Measurements from ENCODE around the gene ITGAV.

ITGAV gene

DNA sequence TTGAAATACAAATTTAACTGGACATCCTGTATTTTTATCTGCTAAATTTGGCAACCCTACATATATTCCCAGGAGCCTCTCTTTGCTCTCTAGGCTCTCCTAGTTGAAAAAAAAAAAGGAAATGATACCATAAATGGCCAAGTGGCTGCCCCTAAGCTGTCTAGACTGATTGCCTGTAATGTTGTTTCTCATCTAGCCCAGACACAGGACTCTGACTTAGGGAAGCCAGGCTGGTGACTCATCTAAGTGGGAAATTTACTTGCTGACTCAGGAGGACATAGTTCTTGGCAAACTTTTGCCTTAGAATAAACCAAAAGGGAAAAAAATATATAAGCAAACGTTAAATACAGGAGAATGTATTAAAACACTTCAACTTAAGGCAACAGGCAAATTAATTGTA lies 14.6 kb upstream of the ITGAV start:
- peak; percentile 98 for DNase-seq (ENCODE audit: low read depth in 2 of 2)

DNA sequence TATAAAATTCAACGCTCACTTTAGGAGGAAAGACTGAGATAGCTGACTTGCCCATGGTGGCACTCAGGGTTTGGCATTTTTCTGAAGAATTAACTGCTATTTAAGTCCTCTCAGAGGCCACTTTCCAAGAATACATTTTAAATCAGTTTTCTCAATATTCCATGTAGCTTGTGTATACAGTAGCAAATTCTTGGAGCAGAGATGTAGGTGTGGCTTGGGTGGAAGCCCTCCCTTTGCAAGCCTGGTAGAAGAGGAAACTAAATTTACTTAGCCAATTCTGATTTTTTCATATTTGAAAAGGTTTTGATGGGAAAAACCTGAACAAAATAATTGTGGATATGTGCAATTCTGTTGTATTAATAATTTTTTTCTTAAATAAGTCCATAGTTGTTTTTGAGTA lies 14.0 kb upstream of the ITGAV start:
- DNase-seq (ENCODE audit: low read depth in 2 of 2) = no peak

DNA sequence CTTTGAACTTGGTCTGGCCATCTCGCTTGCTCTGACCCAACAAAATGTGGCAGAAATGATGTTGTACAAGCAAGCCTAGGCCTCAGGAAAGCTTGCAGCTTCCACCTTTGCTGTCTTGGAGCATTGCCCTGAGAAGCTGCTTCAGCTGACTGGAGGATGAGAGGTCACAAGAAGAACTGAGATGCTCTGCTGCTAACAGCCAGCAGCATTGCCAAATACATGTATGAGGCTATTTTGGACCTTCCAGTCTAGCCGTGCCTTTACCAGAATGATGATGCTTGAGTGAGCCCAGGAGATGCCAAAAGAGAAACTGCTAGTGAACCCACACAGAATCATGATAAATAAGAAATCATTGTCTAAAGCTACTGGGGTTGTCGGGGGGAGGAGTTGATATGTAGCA lies 13.2 kb upstream of the ITGAV start:
- DNase-seq (ENCODE audit: low read depth in 2 of 2) = no peak

DNA sequence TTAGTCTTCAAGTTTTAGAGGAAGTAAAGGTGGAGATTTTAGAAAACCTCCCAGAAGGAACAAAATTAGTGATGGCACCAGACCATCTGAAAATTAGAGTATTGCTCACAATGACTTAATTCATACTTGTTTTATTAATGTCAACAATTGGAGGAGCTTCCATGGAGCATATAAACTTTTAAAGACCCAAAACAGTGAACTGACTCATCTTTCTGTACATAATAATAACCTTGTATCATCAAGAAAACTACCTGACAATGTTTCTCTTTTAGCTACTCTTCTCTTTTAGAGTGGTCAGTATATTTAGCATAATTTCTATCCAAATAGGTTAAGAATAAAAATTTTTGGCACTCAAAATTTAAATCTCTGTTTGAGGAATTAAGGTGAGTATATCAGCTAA lies 7.2 kb upstream of the ITGAV start:
- no peak for DNase-seq (ENCODE audit: low read depth in 2 of 2)

DNA sequence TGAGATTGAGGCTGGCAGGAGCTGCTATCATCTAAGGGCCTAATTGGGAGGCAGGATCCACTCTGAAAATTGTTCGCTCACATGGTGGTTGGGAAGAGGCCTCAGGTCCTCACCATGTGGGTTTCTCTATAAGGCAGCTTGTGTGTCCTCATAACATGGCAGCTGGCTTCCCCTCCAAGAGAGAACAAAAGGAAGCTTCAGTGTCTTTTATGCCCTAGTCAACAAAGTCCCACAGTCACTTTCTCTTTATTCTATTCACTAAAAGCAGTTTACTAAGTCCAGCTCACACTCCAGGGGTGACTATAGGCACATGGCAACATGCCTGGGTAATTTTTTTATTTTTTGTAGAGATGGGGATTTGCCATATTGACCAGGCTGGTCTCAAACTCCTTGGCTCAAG lies 5.8 kb upstream of the ITGAV start:
- no peak for DNase-seq (ENCODE audit: low read depth in 2 of 2)

DNA sequence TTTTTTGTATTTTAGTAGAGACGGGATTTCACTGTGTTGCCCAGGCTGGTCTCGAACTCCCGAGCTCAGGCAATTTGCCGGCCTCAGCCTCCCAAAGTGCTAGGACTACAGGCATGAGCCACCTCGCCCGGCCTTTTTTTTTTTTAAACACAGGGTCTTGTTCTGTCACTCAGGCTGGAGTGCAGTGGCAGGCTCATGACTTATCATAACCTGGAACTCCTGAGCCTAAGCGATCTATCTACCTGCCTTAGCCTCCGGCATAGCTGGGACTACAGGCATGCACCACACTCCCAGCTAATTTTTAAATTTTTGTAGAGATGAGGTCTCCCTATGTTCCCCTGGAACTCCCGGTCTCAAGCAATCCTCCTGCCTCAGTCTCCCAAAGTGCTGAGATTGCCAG lies 1.4 kb upstream of the ITGAV start:
- DNase-seq (ENCODE audit: low read depth in 2 of 2) = no peak

DNA sequence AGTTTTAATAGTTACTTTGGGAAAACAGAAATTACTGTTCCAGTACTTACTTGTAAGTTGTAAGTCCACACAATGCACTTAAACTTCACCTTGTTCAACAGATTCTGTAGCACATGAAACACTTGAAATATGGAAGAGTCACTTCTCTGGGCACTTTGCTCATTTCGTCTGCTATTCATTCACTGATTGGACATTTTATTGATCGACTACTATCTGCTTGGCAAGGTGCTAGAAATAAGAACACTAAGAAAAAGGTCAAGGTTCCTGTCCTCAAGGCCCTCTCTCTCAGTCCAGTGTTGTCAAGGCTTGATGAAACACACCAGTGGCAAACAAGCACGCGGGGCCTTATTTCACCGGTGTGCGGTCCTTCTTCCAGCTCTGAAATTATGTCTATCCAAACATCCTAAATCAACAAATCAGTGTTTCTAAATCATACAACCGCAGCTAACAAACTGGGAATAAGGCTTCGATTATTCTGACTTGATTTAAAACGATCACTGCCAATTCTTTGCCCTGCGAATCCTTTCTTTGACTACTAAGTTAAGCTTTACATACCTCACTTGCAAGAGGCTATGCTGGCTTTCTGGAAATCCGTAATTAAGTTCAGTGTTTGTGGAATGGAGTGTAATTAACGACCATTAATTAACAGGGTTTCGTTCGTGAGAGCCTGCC lies 780 bp upstream of the ITGAV start:
- DNase-seq (ENCODE audit: low read depth in 2 of 2) = no peak

DNA sequence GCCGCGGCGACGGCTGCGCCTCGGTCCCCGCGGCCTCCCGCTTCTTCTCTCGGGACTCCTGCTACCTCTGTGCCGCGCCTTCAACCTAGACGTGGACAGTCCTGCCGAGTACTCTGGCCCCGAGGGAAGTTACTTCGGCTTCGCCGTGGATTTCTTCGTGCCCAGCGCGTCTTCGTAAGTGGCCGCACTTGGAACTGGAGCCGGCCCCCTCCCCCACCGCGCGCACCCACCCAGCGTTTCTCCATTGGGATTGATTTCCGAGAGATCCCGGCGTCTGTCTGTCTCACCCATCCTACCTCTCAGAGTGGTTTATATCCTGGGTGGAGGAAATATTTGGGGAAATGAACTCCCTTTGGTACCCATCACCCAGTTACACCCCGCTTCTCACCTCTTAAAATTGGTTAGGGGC lies 498 bp downstream of the ITGAV start:
- no peak for DNase-seq (ENCODE audit: low read depth in 2 of 2)

DNA sequence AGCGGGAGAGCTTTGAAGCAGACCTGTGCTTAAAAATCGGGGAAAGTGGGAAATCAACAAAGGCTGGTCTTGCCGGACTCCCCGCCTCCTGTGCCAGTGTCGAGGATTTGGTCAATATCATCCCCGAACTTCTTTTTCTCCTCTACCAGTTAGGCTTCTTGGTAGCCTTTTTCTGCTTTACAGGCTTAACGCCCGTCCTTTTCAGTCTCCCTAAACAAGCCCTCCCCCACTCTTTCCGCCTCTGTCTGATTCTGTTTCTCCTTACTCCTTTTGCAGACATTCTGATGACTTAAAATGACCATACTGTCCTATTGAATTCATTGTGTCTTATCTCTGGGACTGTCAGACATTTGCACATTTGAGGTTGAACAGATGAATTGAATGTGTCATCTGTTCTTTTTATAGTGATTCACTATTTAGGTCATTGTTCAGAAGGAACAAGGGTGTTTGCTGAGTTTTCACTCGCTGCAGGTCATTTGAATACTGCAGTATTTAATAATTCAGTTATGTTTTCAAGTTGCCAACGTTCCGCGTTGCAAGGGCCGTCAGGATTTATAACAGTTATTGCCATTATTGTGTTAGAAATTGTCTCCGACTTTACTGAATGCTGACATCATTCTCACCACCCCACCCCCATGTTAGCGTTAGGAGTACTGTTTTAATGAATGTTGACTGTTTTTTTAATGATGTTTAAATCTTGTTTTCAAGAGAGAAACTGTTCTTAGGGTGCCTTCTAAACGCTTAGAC lies 1.1 kb downstream of the ITGAV start:
- DNase-seq (ENCODE audit: low read depth in 2 of 2) = no peak

DNA sequence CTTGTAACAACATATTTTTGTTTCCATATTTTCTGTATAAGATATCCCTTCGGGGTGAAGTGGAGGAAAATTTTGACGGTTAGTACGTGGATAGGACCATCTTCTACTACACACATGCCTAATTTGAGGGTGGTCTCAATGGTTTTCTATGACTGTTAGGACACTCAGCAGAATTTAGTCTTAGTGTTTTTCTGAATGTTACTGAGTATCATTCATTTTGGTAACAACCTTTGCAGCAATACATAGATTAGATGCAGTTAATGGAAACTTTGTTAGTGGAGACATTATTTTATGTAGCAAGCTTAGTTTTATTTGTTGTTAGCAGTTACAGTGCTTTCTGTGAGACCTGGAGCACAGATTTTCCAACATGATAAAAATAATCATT lies 1.6 kb downstream of the ITGAV start:
- DNase-seq (ENCODE audit: low read depth in 2 of 2) = no peak

DNA sequence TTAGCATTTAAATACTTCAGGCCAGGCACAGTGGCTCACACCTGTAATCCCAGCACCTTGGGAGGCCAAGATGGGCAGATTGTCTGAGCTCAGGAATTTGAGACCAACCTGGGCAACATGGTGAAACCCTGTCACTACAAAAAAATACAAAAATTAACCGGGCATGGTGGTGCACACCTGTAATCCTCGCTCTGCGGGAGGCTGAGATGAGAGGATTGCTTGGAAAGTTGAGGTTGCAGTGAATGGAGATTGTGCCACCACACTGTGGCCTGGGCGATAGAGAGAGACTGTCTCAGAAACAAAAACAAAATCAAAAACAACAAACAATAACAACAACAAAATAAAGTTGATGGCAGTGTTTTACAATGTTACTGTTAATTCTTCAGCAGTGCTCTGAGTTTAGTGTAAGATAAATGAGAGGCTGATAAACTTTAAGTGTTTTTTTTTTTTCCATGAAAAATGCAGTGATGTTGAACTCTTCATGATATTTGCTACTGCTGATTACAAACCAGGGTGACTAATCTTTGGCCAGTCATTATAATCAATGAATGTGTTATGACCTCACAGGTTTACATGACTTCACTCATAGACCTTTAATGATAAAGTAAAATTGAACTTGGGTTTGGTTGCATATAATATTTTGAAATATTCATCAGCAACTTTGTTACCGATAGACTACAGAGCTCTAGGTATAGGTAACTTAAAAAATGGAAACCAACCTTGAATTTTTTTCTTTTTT lies 2.5 kb downstream of the ITGAV start:
- no peak for DNase-seq (ENCODE audit: low read depth in 2 of 2)

DNA sequence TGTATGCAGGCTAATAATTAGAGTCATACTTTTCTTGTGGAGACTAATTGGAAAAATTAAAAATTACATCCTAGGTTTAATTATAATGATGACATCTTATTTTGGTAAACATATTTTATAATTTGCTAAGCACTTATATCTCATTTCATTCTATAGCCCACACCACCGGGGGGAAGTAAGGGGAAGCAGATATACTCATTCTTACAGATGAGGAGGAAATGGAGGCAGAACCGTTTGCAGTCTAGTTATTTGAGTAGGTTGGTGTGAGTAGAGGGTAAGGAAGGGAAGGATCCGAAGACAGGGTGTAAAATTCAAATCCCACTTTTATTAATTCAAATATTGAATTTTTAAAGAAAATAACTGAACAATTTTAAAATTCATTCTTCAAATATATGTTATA lies 3.7 kb downstream of the ITGAV start:
- DNase-seq (ENCODE audit: low read depth in 2 of 2) = no peak

DNA sequence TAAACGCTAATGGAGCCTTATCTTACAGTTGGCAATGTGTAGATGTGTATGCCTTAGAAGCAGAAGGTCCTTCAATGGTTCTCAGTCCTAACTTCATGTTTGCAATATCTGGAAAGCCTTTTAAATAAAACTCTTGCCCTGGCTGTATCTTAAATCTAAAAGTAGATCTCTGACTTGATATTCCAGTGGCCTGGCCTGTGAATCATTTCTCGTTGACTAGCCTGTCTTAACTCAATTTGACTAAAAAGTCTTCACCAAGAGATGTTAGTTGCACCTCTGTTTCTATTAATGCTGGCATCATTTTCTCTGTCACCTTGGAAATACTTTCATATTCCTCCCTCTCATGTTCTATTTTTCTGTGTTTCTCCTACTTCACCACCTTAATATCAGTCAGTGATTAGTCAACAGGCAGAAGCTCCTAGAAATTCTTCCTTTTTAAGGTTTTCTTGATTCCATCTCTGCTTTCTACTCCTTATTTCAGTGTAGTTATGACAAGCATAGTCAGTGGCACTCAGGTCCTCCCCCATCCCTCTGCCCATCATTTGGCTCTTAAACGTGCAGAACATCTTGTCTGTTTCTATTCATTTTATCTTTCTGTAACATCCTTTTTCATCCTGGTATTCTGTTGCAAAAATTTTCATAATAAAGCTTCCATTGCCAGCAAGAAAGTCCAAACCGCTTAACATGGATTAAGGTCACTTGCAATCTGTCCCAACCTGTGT lies 4.3 kb downstream of the ITGAV start:
- no peak for DNase-seq (ENCODE audit: low read depth in 2 of 2)

DNA sequence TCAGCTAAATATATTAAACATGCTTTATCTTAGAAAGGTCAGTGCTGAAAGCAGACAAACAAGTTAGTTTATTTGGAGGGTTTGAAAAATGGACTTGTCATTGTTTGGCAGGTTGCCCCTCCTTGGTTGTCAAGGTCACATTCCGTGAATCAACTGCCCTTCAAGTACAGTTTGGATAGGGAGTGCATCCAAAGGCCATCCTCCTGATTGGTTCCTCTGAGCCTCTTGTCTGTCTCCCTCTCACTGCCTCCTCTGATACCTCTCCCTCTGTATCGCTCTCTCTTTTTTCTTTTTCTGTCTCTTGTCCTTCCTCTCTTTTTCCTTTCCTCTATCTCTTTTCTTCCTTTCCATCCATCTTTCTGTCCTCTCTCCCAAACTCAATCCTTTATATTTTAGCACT lies 5.4 kb downstream of the ITGAV start:
- DNase-seq (ENCODE audit: low read depth in 2 of 2) = no peak

DNA sequence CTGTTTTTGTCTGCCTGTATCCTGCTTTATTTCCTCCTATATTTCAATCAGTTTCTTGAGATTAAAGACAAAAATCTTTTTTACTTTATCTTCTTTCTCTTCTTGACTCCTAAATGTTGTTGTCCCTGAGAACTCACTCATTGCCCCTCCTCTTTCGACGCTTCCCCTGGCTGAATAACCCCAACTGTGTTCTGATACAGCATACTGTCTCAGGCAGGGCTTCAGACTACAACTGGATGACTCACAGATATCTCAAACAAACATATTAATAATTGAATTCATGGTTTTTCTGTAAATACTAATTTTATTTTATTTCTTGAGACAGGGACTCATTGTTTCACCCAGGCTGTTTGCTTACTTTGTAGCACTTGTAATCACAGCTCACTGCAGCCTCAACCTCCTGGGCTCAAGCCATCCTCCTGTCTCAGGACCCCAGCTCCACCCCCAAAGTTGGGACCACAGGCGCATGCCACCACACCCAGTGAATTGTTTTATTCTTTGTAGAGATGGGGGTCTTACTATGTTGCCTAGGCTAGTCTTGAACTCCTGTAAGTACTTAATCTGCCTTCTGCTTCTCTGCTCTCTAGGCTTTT lies 9.4 kb downstream of the ITGAV start:
- DNase-seq (ENCODE audit: low read depth in 2 of 2) = no peak

DNA sequence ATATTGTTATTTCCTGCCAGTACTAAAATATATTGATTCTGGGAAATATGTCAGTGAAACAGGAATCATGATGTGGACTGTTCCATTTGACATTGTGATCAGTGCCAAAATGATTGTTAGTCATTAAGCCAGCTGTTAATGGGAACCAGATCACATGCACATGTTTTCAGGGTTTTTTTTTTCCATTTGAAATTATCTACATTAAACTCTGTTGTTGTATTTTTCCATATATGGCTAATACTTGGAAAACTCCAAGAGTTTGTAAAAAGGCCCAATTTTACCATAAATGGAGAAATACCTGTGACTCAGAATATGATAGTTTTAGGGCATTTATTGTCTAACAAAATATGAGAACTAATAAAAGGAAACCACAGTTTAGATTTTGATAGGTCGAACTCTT lies 13.4 kb downstream of the ITGAV start:
- peak; percentile 86 for DNase-seq (ENCODE audit: low read depth in 2 of 2)

DNA sequence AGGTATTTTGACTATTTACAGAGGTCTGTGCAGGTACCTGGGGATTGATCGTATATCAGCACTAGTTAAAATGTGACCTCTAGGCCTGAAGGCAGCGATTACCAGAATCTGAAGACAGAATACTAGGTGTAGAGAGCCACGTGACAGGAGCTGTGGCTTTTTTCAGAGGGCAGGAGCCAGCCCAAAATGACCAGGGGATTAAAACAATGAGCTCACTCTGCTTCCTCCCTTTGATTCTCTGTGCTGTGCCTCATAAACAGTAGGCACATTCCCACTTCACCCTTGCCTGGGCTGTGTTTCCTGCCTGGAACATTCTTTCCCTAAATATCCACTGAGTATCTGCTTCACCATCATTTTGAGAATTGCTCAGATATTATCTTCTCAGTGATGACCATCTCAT lies 15.2 kb downstream of the ITGAV start:
- no peak for DNase-seq (ENCODE audit: low read depth in 2 of 2)

DNA sequence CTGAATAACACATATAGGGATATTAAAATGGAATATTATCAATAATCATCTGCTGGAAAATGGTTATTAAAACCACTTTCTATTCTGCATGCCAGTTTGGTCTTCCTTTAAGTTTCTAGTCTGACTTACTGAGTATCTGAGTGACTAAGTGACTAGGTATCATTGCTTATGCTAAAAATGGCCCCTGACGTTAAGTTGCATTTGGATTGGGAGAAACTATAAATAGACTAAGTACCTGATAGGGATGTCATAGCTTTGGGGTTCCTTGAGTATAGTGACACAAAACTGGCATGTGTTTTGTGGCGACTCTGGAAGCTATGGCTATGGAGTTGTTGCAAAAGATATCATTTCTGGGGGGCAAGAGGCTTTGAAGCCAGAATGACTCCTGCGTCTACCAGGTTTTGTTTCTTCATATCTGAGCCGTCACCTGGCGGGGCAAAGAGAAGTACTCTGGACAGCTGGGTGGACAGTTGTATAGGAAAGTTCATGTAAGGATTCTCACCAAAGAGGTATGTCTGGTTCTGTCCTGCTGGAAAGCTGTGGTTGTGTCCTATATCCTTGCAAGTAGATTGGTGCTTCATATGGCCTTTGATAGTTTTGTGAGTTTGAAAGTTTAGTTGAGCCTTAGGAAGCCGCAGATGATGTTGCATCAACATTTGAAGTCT lies 17.9 kb downstream of the ITGAV start:
- DNase-seq (ENCODE audit: low read depth in 2 of 2) = no peak

DNA sequence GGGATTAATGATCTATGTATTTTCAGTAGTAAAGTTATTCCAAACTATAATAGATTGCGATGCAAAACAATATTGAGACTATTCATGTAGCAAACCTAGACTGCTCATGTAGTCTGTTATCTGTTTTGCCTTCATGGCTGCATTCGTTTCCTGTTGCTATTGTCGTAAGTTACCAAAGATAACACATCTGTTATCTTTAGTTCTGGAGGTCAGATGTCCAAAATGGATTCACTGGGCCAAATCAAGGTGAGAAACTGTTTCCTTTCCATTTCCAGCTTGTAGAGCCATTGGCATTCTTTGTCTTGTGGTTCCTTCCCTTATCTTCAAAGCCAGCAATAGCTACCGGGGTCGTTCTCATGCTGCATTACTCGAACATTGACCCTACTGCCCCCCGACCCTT lies 20.9 kb downstream of the ITGAV start:
- no peak for DNase-seq (ENCODE audit: low read depth in 2 of 2)

DNA sequence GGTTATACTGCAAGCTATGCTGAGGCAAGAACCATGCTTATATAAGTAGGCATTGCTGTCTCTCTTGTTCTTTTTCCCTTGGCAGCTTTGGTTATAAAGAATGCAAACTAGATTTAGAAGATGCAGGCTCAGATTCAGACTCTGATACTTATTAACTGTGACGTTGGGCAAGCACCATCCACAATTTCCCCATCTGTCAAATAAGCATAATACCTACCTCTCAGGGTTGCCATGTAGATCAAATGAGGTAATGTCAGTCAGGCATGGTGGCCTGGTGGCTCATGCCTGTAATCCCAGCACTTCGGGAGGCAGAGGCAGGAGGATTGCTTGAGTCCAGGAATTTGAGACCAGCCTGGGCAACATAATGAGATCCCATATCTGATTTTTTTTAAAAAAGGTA lies 21.7 kb downstream of the ITGAV start:
- DNase-seq (ENCODE audit: low read depth in 2 of 2) = no peak

DNA sequence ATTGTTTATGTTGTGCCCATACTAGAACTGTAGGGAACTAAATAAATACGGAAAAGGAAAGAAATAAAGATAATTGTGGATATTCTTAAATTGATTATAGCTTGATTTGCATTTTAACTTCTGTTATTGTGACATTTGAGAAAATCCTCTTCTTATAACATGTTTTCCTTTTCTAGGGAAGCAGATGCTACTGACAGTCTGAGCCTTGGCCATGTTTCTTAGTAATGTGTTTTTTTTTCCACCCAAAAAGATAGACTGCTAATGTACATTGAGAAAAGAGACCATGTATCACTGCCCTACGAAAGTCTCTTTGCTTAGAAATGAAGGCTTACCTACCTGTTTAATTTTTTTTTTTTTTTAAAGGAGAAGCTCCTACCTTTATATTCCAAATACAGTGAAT lies 22.2 kb downstream of the ITGAV start:
- DNase-seq (ENCODE audit: low read depth in 2 of 2) = no peak
